ENCODE measurements around the gene S1PR5.

Gene S1PR5, protein sequence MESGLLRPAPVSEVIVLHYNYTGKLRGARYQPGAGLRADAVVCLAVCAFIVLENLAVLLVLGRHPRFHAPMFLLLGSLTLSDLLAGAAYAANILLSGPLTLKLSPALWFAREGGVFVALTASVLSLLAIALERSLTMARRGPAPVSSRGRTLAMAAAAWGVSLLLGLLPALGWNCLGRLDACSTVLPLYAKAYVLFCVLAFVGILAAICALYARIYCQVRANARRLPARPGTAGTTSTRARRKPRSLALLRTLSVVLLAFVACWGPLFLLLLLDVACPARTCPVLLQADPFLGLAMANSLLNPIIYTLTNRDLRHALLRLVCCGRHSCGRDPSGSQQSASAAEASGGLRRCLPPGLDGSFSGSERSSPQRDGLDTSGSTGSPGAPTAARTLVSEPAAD

DNA sequence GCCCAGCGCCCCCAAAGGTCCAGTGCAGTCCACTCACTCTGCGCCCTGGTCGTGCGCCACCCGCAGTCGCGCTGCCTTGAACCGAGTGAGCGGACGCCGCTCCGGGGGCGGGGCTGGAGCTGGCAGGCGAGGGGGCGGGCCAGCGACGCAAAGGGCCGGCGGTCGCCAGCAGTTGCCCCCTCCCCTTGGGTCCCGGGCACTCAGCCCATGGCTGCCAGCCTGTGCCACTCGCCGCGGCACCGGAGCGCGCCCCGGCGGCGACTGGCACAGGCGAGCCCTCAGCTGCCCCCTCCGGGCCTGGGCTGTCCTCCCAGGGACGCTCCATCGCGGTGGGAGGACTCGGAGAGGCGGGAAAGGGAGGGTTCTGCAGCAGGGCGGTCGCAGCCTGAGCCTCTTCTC, at the start of gene S1PR5:
Gene S1PR5, minus strand, starts transcription at position 87 of the 399 bp plus-strand sequence. CDS start 2,436 bp downstream, outside the sequence.
- TF ChIP-seq, protein P1, sequence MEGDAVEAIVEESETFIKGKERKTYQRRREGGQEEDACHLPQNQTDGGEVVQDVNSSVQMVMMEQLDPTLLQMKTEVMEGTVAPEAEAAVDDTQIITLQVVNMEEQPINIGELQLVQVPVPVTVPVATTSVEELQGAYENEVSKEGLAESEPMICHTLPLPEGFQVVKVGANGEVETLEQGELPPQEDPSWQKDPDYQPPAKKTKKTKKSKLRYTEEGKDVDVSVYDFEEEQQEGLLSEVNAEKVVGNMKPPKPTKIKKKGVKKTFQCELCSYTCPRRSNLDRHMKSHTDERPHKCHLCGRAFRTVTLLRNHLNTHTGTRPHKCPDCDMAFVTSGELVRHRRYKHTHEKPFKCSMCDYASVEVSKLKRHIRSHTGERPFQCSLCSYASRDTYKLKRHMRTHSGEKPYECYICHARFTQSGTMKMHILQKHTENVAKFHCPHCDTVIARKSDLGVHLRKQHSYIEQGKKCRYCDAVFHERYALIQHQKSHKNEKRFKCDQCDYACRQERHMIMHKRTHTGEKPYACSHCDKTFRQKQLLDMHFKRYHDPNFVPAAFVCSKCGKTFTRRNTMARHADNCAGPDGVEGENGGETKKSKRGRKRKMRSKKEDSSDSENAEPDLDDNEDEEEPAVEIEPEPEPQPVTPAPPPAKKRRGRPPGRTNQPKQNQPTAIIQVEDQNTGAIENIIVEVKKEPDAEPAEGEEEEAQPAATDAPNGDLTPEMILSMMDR (IDR thresholded peaks at IDR 0.05; ENCODE audit: borderline replicate concordance, insufficient read depth, low read depth, low read length): no peak
- no peak within 1 kb of the TSS for H3K4me3 ChIP-seq (ENCODE audit: low read depth, low read length)

DNA sequence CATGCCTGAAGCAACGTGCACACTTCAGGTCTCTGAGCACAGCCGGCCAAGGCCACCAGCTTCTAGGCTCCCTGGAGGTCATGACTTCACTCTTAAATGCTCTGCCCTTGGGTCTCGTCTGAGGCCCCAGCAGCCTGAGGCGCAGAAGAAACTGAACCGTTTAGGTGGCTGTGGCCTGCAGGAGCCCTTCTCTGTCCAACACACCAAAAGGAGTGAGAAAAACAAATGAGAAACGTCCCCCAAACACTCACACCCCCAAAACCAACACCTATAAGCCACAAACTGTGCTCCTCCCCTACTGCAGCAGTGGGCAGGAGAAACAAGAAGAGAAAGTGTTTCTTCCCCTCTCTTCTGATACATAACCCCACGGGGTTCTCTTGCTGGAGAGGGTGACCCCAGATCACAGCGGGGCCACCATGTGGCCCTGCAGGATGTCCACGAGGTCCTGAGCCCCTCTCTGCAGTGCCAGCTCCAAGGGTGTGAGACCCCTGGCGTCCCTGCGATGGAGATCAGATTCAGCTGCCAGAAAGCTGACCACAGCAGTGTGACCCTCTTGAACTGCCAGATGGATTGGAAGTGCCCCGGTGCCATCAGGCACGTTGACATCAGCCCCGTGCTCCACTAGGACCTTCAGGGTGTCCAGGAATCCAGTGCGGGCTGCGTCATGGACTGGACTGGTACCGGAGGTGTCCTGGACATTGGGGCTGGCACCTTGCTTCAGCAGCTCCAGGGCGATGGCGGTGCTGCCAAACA, 49.6 kb upstream of the S1PR5 start:
- TF ChIP-seq, protein P1 (IDR thresholded peaks at IDR 0.05; ENCODE audit: borderline replicate concordance, insufficient read depth, low read depth, low read length): no peak
- peak overlapping the region; percentile 24 for H3K4me3 ChIP-seq (ENCODE audit: low read depth, low read length)

DNA sequence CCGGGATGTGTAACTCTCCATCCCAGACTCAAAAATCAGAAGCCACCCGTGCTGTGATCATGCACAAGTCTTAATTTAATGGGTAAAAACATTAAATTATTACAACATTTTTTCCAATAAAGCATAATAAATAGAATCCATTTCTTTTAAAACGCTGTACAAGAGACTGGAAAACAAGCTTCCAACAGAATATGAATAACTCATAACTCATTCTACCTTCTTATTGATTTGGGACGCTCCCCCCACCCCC, 49.1 kb upstream of the S1PR5 start:
- TF ChIP-seq, protein P1 (IDR thresholded peaks at IDR 0.05; ENCODE audit: borderline replicate concordance, insufficient read depth, low read depth, low read length): no peak
- H3K4me3 ChIP-seq (ENCODE audit: low read depth, low read length): peak overlapping the region; percentile 91

DNA sequence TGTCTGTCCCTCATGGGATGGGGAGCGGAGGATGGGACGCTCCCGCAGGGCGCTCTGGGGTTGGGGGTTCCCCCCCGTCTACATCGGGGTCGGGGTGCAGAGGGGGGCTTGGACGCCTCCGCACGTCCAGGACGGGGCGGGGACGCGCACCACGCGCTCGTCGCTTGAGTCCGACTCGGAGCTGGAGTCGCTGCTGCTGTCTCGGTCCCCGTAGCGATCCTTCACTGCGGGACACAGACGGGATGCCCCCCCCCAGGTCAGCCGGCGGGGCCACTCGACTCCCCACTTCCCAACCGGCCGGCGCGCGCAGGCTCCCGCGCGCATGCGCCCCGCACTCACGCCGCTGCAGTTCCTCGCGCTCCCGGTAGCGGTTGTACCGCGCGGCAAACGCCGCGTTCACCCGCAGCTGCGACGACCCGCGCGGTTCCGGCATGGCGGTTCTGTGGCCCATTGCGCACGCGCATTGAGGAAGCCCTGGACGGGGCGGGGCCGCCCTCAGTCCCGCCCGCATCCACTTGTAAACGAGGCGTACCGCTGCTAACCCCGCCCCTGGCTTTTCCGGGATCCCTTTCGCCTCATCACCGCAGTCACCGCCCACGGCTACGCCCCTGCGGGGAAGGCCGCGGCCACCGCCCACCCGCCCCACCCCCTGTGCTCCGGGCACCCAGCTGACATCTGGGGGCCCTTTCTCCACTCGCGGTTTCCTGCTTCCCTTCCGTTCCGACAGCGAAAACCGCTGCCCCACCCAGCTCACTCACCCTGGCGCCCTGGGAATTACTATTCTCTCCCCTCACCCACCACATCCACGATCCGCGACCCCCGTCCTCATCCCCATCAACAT, 48.5 kb upstream of the S1PR5 start, which contains the start of gene KRI1:
Gene KRI1, minus strand, starts transcription at position 444 of the 841 bp plus-strand sequence. Its CDS starts 11 bp downstream, at position 433.
- TF ChIP-seq, protein P1 (IDR thresholded peaks at IDR 0.05; ENCODE audit: borderline replicate concordance, insufficient read depth, low read depth, low read length): peak; percentile 51
- peak within 1 kb of the TSS; percentile 91 for H3K4me3 ChIP-seq (ENCODE audit: low read depth, low read length)

DNA sequence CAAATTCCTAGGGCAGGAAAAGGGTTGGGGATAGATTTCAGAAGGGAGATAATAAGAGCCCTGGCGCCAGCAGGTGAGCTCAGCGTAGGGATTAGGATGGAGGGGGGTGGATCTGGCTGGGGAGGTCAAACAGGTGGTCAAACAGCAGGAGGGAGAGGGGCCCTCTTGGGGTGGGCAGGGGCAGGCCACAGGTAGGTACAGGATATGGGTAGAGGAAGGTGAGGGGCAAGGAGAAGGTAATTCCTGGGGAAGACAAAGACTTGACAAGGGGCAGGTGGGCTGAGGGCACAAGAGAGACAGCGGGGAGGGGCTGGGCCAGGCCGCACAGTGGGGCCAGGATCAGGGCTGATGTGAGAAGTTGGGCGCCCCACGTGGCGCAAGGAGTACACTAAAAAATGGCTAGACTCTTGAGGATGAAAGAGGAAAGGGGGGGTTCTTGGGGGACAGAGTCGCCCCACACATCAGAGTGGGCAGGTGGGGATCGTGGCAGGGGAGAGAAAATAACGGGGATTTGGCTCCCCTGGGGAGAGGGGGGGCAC, 47.9 kb upstream of the S1PR5 start:
- TF ChIP-seq, protein P1 (IDR thresholded peaks at IDR 0.05; ENCODE audit: borderline replicate concordance, insufficient read depth, low read depth, low read length): peak; percentile 53; the same call in 1 of the 2 replicates
- peak overlapping the region; percentile 91 for H3K4me3 ChIP-seq (ENCODE audit: low read depth, low read length)

DNA sequence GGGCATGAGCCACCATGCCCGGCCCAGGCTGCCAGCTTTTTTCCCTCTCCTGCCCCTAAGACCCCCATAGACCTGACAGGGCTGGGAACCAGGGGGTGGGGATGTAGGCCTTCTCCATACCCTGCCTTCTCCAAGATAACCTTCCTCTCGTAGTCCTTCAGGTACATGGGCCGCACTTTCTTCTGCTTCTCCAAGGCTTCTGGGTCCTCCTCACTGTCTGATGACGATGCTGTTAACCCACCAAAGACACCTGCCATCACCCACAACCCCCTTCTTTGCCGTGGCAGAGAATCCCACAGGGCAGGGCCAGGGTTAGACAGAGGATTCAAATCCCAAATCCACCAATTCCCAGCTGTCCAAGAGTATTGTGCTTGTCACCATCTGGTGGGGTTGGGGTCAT, 45.4 kb upstream of the S1PR5 start:
- H3K4me3 ChIP-seq (ENCODE audit: low read depth, low read length): no peak overlapping the region
- TF ChIP-seq, protein P1 (IDR thresholded peaks at IDR 0.05; ENCODE audit: borderline replicate concordance, insufficient read depth, low read depth, low read length): no peak

Data from GM12875 (cell line).